H1 (cell line): Measurements from ENCODE around the gene ANKS1A. TPM values are rescaled to one million over a fixed set of nuclear protein-coding genes. Genes with fewer than 3 reads are reported as not detected.

ENCODE experiments used
- CTCF ChIA-PET: fragments of 300-600 bp; sonication (Branson Sonifier 250); formaldehyde crosslinking; loops from one replicate; lab custom pipeline; 2021; ENCODE audit not compliant: partially characterized antibody; lab: Charles Lee
- POLR2A ChIA-PET: fragments of 300-600 bp; sonication (Branson Sonifier 250); formaldehyde crosslinking; loops from one replicate; lab custom pipeline; 2021; ENCODE audit warnings: inconsistent platforms; ENCODE audit not compliant: partially characterized antibody; lab: Charles Lee
- DNase-seq, 2 experiments: peaks; one replicate each; pipeline versions ENCODE4 v3.0.0 to v3.0.0-alpha.2; 2010 to 2022; ENCODE audit warnings: low spot score in 2 of 2, low read depth in 1 of 2, mixed read lengths in 1 of 2
- FAIRE-seq: peaks from 2 replicates; lab custom pipeline; 2011; peaks lifted over from hg19 to GRCh38; lab: Jason Lieb, UNC
- H2AFZ ChIP-seq: 2 replicates; pipeline ENCODE4 v1.8.1; 2012; ENCODE audit warnings: low read length, inconsistent platforms
- H2AK5ac ChIP-seq: 2 replicates; pipeline ENCODE4 v1.6.1; 2013; ENCODE audit warnings: low read depth, low read length
- H2BK120ac ChIP-seq: replicated peaks from 2 replicates; pipeline ENCODE3; 2013; ENCODE audit warnings: low read depth, low read length, inconsistent platforms
- H2BK12ac ChIP-seq: 2 replicates; pipeline ENCODE4 v1.6.1; 2013; ENCODE audit warnings: low read depth, low read length
- H2BK15ac ChIP-seq: 2 replicates; pipeline ENCODE4 v1.6.1; 2013; ENCODE audit warnings: low read length
- H2BK20ac ChIP-seq: 2 replicates; pipeline ENCODE4 v1.6.1; 2013; ENCODE audit warnings: low read length
- H2BK5ac ChIP-seq: 2 replicates; pipeline ENCODE4 v1.6.1; 2013; ENCODE audit warnings: low read depth, low read length
- H3K14ac ChIP-seq: 2 replicates; pipeline ENCODE4 v1.6.1; 2013; ENCODE audit warnings: inconsistent platforms; ENCODE audit not compliant: insufficient read length
- H3K18ac ChIP-seq: 2 replicates; pipeline ENCODE4 v1.6.1; 2013; ENCODE audit warnings: low read length; ENCODE audit errors: extremely low read depth
- H3K23ac ChIP-seq: 2 replicates; pipeline ENCODE4 v1.6.1; 2013; ENCODE audit warnings: inconsistent platforms; ENCODE audit not compliant: insufficient read length
- H3K23me2 ChIP-seq: 2 replicates; pipeline ENCODE4 v1.6.1; 2013; ENCODE audit warnings: low read depth, low read length
- H3K27ac ChIP-seq: 2 replicates; pipeline ENCODE4 v1.6.1; 2011; ENCODE audit warnings: low read depth, low read length, inconsistent platforms
- H3K27me3 ChIP-seq, 4 experiments: replicated peaks in 1 of 4; 1 replicate in 1 of 4; 2 replicates in 3 of 4; pipeline versions ENCODE4 v1.6.1 to v1.8.1; 2011 to 2013; ENCODE audit warnings: low read length in 3 of 4, mild to moderate bottlenecking in 3 of 4, inconsistent platforms in 2 of 4, mixed read lengths in 2 of 4, moderate library complexity in 1 of 4; ENCODE audit not compliant: control insufficient read depth in 3 of 4, insufficient read depth in 3 of 4; ENCODE audit errors: extremely low read depth in 1 of 4
- H3K36me3 ChIP-seq, 4 experiments: 2 replicates each; pipeline versions ENCODE4 v1.6.1 to v1.8.1; 2011 to 2013; ENCODE audit warnings: mild to moderate bottlenecking in 4 of 4, low read length in 3 of 4, moderate library complexity in 2 of 4, control low read depth in 1 of 4, inconsistent platforms in 1 of 4; ENCODE audit not compliant: insufficient read depth in 4 of 4, control insufficient read depth in 2 of 4
- H3K4ac ChIP-seq: replicated peaks from 2 replicates; pipeline ENCODE3; 2013; ENCODE audit warnings: low read length, low read depth, mixed read lengths, inconsistent platforms; ENCODE audit not compliant: insufficient read length
- H3K4me1 ChIP-seq, 4 experiments: replicated peaks in 1 of 4; 1 replicate in 1 of 4; 2 replicates in 3 of 4; pipeline versions ENCODE4 v1.6.1 to v1.8.1; 2011 to 2013; ENCODE audit warnings: low read length in 3 of 4, inconsistent platforms in 2 of 4, mixed read lengths in 1 of 4; ENCODE audit not compliant: insufficient read depth in 4 of 4, control insufficient read depth in 3 of 4
- H3K4me2 ChIP-seq, 2 experiments: 2 replicates each; pipeline versions ENCODE4 v1.6.1 to v1.8.1; 2011 to 2013; ENCODE audit warnings: low read depth in 2 of 2, low read length in 2 of 2, control low read depth in 1 of 2, inconsistent platforms in 1 of 2, mild to moderate bottlenecking in 1 of 2; ENCODE audit not compliant: insufficient read depth in 1 of 2
- H3K4me3 ChIP-seq, 4 experiments: fragments of 200-600, 300-600 bp in 1 of 4; sonication (generic), shearing (Covaris generic), sonication (Bioruptor Twin) in 1 of 4; 2 replicates each; pipeline versions ENCODE4 v1.5.1 to v1.8.1; 2011 to 2016; ENCODE audit warnings: low read length in 4 of 4, low read depth in 3 of 4, control low read depth in 2 of 4, inconsistent platforms in 2 of 4, mild to moderate bottlenecking in 2 of 4, mixed read lengths in 1 of 4, moderate library complexity in 1 of 4; ENCODE audit not compliant: insufficient read depth in 2 of 4; ENCODE audit errors: extremely low read depth in 1 of 4
- H3K56ac ChIP-seq: replicated peaks from 2 replicates; pipeline ENCODE3; 2013; ENCODE audit warnings: low read depth, mild to moderate bottlenecking, mixed read lengths, low read length, inconsistent platforms; ENCODE audit not compliant: insufficient read length
- H3K79me1 ChIP-seq: 2 replicates; pipeline ENCODE4 v1.6.1; 2013; ENCODE audit warnings: low read depth, low read length, control low read depth
- H3K79me2 ChIP-seq, 2 experiments: 2 replicates each; pipeline versions ENCODE4 v1.6.1 to v1.8.1; 2012 to 2013; ENCODE audit warnings: low read length in 2 of 2, mild to moderate bottlenecking in 2 of 2, inconsistent platforms in 1 of 2; ENCODE audit not compliant: insufficient read depth in 2 of 2, control insufficient read depth in 1 of 2
- H3K9ac ChIP-seq, 4 experiments: replicated peaks in 1 of 4; 1 replicate in 1 of 4; 2 replicates in 3 of 4; pipeline versions ENCODE4 v1.6.1 to v1.8.1; 2011 to 2013; ENCODE audit warnings: low read depth in 3 of 4, low read length in 3 of 4, control low read depth in 2 of 4, mild to moderate bottlenecking in 2 of 4, moderate library complexity in 2 of 4, inconsistent platforms in 1 of 4; ENCODE audit errors: extremely low read depth in 1 of 4
- H3K9me3 ChIP-seq, 2 experiments: 2 replicates each; pipeline versions ENCODE4 v1.6.1 to v1.8.1; 2012 to 2013; ENCODE audit warnings: mild to moderate bottlenecking in 2 of 2, moderate library complexity in 2 of 2, control low read depth in 1 of 2, inconsistent platforms in 1 of 2, low read depth in 1 of 2, low read length in 1 of 2, mixed read lengths in 1 of 2; ENCODE audit not compliant: insufficient read depth in 2 of 2
- H4K20me1 ChIP-seq, 2 experiments: replicated peaks in 1 of 2; 2 replicates each; pipeline versions ENCODE3 to v1.8.1; 2011 to 2013; ENCODE audit warnings: inconsistent platforms in 2 of 2, low read length in 2 of 2, mild to moderate bottlenecking in 1 of 2; ENCODE audit not compliant: insufficient read depth in 2 of 2, control insufficient read depth in 1 of 2
- H4K5ac ChIP-seq: 2 replicates; pipeline ENCODE4 v1.6.1; 2013; ENCODE audit warnings: low read length, low read depth, mixed read lengths, inconsistent platforms; ENCODE audit not compliant: insufficient read length
- H4K8ac ChIP-seq: 2 replicates; pipeline ENCODE4 v1.8.0; 2013; ENCODE audit warnings: mild to moderate bottlenecking, moderate library complexity, low read length, inconsistent platforms; ENCODE audit not compliant: insufficient read depth; ENCODE audit errors: extremely low read depth
- H4K91ac ChIP-seq: replicated peaks from 2 replicates; pipeline ENCODE3; 2013; ENCODE audit warnings: low read length, mixed read lengths, inconsistent platforms; ENCODE audit not compliant: insufficient read length
- BACH1 ChIP-seq: IDR thresholded peaks from 2 replicates; pipeline ENCODE4 v1.6.1; 2012; ENCODE audit warnings: low read length, improper control_type of control experiment
- CHD1 ChIP-seq: IDR thresholded peaks from 2 replicates; pipeline ENCODE4 v1.6.1; 2012; ENCODE audit warnings: low read depth, low read length, improper control_type of control experiment
- GABPA ChIP-seq: IDR thresholded peaks from 2 replicates; pipeline ENCODE4 v1.6.1; 2011; ENCODE audit warnings: mild to moderate bottlenecking, low read length, moderate library complexity, borderline replicate concordance; ENCODE audit not compliant: insufficient read depth
- HDAC6 ChIP-seq: IDR thresholded peaks from one replicate; pipeline ENCODE4 v1.7.1; 2012; ENCODE audit warnings: low read depth, mild to moderate bottlenecking, inconsistent platforms, low read length, moderate library complexity
- RFX5 ChIP-seq: IDR thresholded peaks from 2 replicates; pipeline ENCODE4 v1.6.1; 2011; ENCODE audit warnings: low read depth, low read length, improper control_type of control experiment, borderline replicate concordance
- SP4 ChIP-seq: IDR thresholded peaks from 2 replicates; pipeline ENCODE4 v1.6.1; 2012; ENCODE audit warnings: low read length, inconsistent platforms
- WGBS, 2 experiments: shearing (Covaris generic) in 1 of 2; methylation state at CpG; one replicate each; pipeline versions ENCODE4 v1.1.6 to v1.1.7; 2013 to 2015; ENCODE audit warnings: low lambda C conversion rate in 2 of 2, mixed read lengths in 2 of 2, inconsistent platforms in 1 of 2, low coverage in 1 of 2, missing lambda C conversion rate in 1 of 2; ENCODE audit not compliant: insufficient replicate concordance in 2 of 2, insufficient coverage in 1 of 2, insufficient read length in 1 of 2; ENCODE audit errors: extremely low coverage in 1 of 2, missing lambda C conversion rate in 1 of 2; 5-methylcytosine and 5-hydroxymethylcytosine counted together
- polyA plus RNA-seq, 7 experiments: library from polyadenylated mRNA; depleted of rRNA in 3 of 7; stranded (reverse) in 5 of 7; unstranded in 2 of 7; fragments of >200 nt in 5 of 7; fragments of 200-250 nt in 2 of 7; gene quantifications; 1 replicate in 5 of 7; 2 replicates in 1 of 7; 4 replicates in 1 of 7; pipeline versions ENCODE4 v1.2.1 to v1.2.3, GENCODE V29; 2011 to 2013; ENCODE audit warnings: missing spikeins in 2 of 7, mixed read lengths in 2 of 7
- total RNA-seq: library from RNA; stranded (reverse); fragmentation: NEBNext Ultra II Directional; extraction: Animal tissue kit (Norgen Biotek cat#: 25700); gene quantifications from 2 replicates; pipeline ENCODE4 v1.2.1, GENCODE V29; 2021

Gene ANKS1A
- total and polyA plus RNA-seq, 2 of the 8 experiments (the other 6 are each of a cell fraction or from before 2014, with no cell fraction given) = 9.8 to 30.9 TPM

DNA sequence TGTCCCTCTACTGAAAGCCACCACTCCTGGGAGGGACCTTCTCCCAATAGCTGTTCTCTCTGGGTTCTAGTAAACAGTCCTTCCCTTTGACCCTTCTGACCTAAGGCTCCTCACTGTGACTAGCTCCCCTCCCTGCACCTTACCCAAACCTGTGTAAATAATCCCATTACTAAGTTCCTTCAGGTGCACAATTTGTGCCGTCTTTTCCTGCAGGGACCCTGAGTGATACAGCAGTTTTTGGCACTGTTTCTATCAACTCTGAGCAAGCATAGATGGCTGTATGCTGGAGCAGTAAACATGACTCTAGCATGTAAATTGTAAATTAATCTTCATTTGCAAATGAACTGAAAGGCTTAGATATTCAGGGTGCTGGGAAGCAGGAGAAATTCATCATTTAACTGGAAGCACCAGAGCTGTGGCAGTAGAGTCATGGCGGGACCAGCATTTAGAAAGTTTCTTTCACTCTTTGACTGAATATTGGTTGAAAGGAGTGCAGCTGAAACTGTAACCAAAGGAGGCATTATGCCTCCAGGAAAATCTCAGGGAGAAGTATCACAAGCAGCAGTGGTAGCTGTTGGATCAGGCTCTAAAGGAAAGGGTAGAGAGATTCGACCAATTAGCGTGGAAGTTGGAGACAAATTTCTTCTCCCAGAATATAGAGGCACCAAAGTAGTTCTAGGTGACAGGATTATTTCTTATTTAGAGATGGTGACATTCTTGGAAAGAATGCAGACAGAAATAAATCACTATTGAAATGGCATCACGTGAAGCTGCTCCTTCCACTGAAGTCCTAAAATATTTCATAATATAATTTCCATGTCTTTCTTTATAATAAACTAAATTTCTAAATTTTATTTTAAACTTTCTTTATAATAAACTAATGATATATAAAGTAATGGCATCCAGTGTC is 134.3 kb downstream of the ANKS1A start:
- no peak overlapping the region for H3K23ac ChIP-seq
- H2AFZ ChIP-seq = no peak overlapping the region
- no peak overlapping the region for H4K91ac ChIP-seq
- no peak overlapping the region for H3K56ac ChIP-seq
- no peak overlapping the region for H3K14ac ChIP-seq
- H2BK20ac ChIP-seq = no peak overlapping the region
- H3K9me3 ChIP-seq = no peaks in the 10 kb centered on the region
- peak overlapping the region; percentile 81; the same call in 1 of the 2 replicates for H3K18ac ChIP-seq
- 73% methylated on average over 5 of the region's 5 CpGs; no CpG with 5 or more reads in 1 of the 2 experiments for WGBS, 2 experiments
- H3K36me3 ChIP-seq = no peaks in the 10 kb centered on the region; a peak in 3 of 8 replicates
- H2BK15ac ChIP-seq = no peak overlapping the region; the same call in 1 of the 2 replicates
- 0 out of 2 replicates have a peak overlapping the region, but pooled peaks have one; percentile 20 for H2BK12ac ChIP-seq
- H3K4me3 ChIP-seq = peak overlapping the region in 1 of 4 experiments; percentile 13; a peak in 1 of 8 replicates
- no peak overlapping the region for H3K9ac ChIP-seq
- no peaks in the 10 kb centered on the region for H3K23me2 ChIP-seq
- no peaks in the 10 kb centered on the region; the same call in 1 of the 2 replicates for H3K79me1 ChIP-seq
- H3K79me2 ChIP-seq = no peaks in the 10 kb centered on the region
- DNase-seq (no peak), FAIRE-seq (peak; percentile 24)
- TF ChIP-seq HDAC6 (no peak), BACH1 (no peak), GABPA (no peak), SP4 (no peak), CHD1 (no peak), RFX5 (no peak)
- H2BK5ac ChIP-seq = peak overlapping the region; percentile 42
- no peak overlapping the region; the same call in 1 of the 2 replicates for H3K27ac ChIP-seq
- peak overlapping the region; percentile 65 for H2BK120ac ChIP-seq
- no peaks in the 10 kb centered on the region for H3K27me3 ChIP-seq
- H4K5ac ChIP-seq = no peak overlapping the region
- peaks cover 6 to 40% (median 32%) of the 10 kb centered on the region in 4 experiments for H3K4me1 ChIP-seq
- H2AK5ac ChIP-seq = no peak overlapping the region
- POLR2A ChIA-PET = interaction anchor here (1.3 kb wide), 1 partner anchor 15 kb away, joined by 3 read pairs; no protein-coding TSS in a partner anchor
- no peak overlapping the region for H3K4ac ChIP-seq
- CTCF ChIA-PET = interaction anchor here (0.9 to 2.0 kb wide), 9 partner anchors 11 to 116 kb away, joined by 3 to 12 read pairs (median 4); no protein-coding TSS in a partner anchor
- H3K4me2 ChIP-seq = peak overlapping the region; percentile 35 to 56; a peak in 3 of 4 replicates
- no peak overlapping the region for H4K8ac ChIP-seq
- no peaks in the 10 kb centered on the region for H4K20me1 ChIP-seq
